Right hindlimb (tissue), 1 donor: Measurements from ENCODE around the gene CCDC191.

Experiments used
- DNase-seq: peaks from one replicate; pipeline ENCODE4 v3.0.0-alpha.2; 2018

The CCDC191 gene

GRCh38 chr3:114052216-114052615 lies 4.1 kb downstream of the CCDC191 start:
- DNase-seq, result no peak

- DNase-seq, result no peak
These were observed 13.1 kb downstream of the CCDC191 start for GRCh38 chr3:114043205-114043604.

GRCh38 chr3:114035896-114036295 lies 20.4 kb downstream of the CCDC191 start:
- DNase-seq, result no peak

GRCh38 chr3:114034787-114035545 lies 21.4 kb downstream of the CCDC191 start:
- DNase-seq, result no peak

GRCh38 chr3:114034211-114034610 lies 22.1 kb downstream of the CCDC191 start:
- DNase-seq, result no peak

- no peak for DNase-seq
These were observed 22.6 kb downstream of the CCDC191 start for GRCh38 chr3:114033721-114034120.

- DNase-seq, result no peak
These were observed 30.0 kb downstream of the CCDC191 start for GRCh38 chr3:114026331-114026730.

- no peak for DNase-seq
These were observed 30.9 kb downstream of the CCDC191 start for GRCh38 chr3:114025451-114025850.

GRCh38 chr3:114022145-114022802 lies 34.1 kb downstream of the CCDC191 start:
- no peak for DNase-seq

- DNase-seq, result no peak
These were observed 35.4 kb downstream of the CCDC191 start for GRCh38 chr3:114020907-114021306.

GRCh38 chr3:114019486-114019885 lies 36.8 kb downstream of the CCDC191 start:
- no peak for DNase-seq

- DNase-seq, result no peak
These were observed 42.1 kb downstream of the CCDC191 start for GRCh38 chr3:114014211-114014610.

GRCh38 chr3:114011059-114011797 lies 45.1 kb downstream of the CCDC191 start:
- DNase-seq, result no peak

- DNase-seq, result no peak
These were observed 50.8 kb downstream of the CCDC191 start for GRCh38 chr3:114005481-114005880.

- no peak for DNase-seq
These were observed 70.8 kb downstream of the CCDC191 start for GRCh38 chr3:113985541-113985940.

GRCh38 chr3:113983544-113983943 lies 72.8 kb downstream of the CCDC191 start:
- DNase-seq, result no peak

GRCh38 chr3:113981803-113982202 lies 74.5 kb downstream of the CCDC191 start:
- no peak for DNase-seq

- no peak for DNase-seq
These were observed 76.4 kb downstream of the CCDC191 start for GRCh38 chr3:113979916-113980315.

- DNase-seq, result no peak
These were observed 78.5 kb downstream of the CCDC191 start for GRCh38 chr3:113977822-113978221.

GRCh38 chr3:113968986-113969385 lies 87.3 kb downstream of the CCDC191 start:
- no peak for DNase-seq

GRCh38 chr3:113966172-113966571 lies 90.2 kb downstream of the CCDC191 start:
- DNase-seq, result no peak

- no peak for DNase-seq
These were observed 92.4 kb downstream of the CCDC191 start for GRCh38 chr3:113963879-113964278.

- DNase-seq, result no peak
These were observed 102.1 kb downstream of the CCDC191 start for GRCh38 chr3:113954091-113954685.
